Stimulated activated effector memory CD8-positive, alpha-beta T cell treated with anti-CD3 and anti-CD28 coated beads, Interleukin-12 subunit alpha, Interleukin-12 subunit beta, amount 100 ng/mL, for 72 hours (primary cell): Measurements from ENCODE around the gene GBX1.
A peak's percentile ranks its signal among the peaks of the same experiment; 100 is the strongest.

ENCODE experiments used
- ATAC-seq: fragments of 150-1000 bp; cut with Tn5 transposase; 2 replicates; pipeline ENCODE4 v1.10.0; 2021
- DNase-seq, 2 donors: peaks; one replicate each; pipeline ENCODE4 v3.0.0; 2021 to 2022; ENCODE audit warnings: low spot score in 2 of 2
- H3K27ac Mint-ChIP-seq: one replicate; pipeline ENCODE4 v1.8.0; 2022; ENCODE audit warnings: mild to moderate bottlenecking, mixed read lengths
- H3K36me3 Mint-ChIP-seq: one replicate; pipeline ENCODE4 v1.8.0; 2022; ENCODE audit warnings: mild to moderate bottlenecking, mixed read lengths
- H3K4me1 Mint-ChIP-seq: one replicate; pipeline ENCODE4 v1.8.0; 2022; ENCODE audit warnings: mixed read lengths
- H3K4me3 Mint-ChIP-seq: one replicate; pipeline ENCODE4 v1.8.0; 2022; ENCODE audit warnings: mild to moderate bottlenecking, mixed read lengths
- H3K9me3 Mint-ChIP-seq: one replicate; pipeline ENCODE4 v1.8.0; 2022; ENCODE audit warnings: mixed read lengths

GBX1 gene

GRCh38 chr7:151140826-151141225 lies 26.7 kb downstream of the GBX1 start:
- ATAC-seq (no peak), DNase-seq (no peak)
- Mint-ChIP-seq H3K36me3 (peaks cover 13% of the 10 kb centered on the region), H3K4me3 (no peak overlapping the region), H3K9me3 (no peaks in the 10 kb centered on the region), H3K27ac (no peak overlapping the region), H3K4me1 (no peaks in the 10 kb centered on the region)

GRCh38 chr7:151139791-151140190 lies 27.7 kb downstream of the GBX1 start:
- H3K9me3 Mint-ChIP-seq = no peaks in the 10 kb centered on the region
- no peak overlapping the region for H3K27ac Mint-ChIP-seq
- H3K4me3 Mint-ChIP-seq = no peak overlapping the region
- no peak for DNase-seq
- H3K36me3 Mint-ChIP-seq = peaks cover 21% of the 10 kb centered on the region
- no peaks in the 10 kb centered on the region for H3K4me1 Mint-ChIP-seq
- ATAC-seq = no peak

- DNase-seq (no peak), ATAC-seq (no peak)
- H3K27ac Mint-ChIP-seq = no peak overlapping the region
- H3K4me3 Mint-ChIP-seq = no peak overlapping the region
- H3K9me3 Mint-ChIP-seq = no peaks in the 10 kb centered on the region
- no peaks in the 10 kb centered on the region for H3K4me1 Mint-ChIP-seq
- H3K36me3 Mint-ChIP-seq = peaks cover 21% of the 10 kb centered on the region
Measured at GRCh38 chr7:151139071-151139790, 28.3 kb downstream of the GBX1 start.

GRCh38 chr7:151138153-151138851 lies 29.2 kb downstream of the GBX1 start:
- no peak overlapping the region for H3K4me3 Mint-ChIP-seq
- no peak overlapping the region for H3K27ac Mint-ChIP-seq
- ATAC-seq = no peak
- DNase-seq = no peak
- no peaks in the 10 kb centered on the region for H3K4me1 Mint-ChIP-seq
- H3K36me3 Mint-ChIP-seq = peaks cover 15% of the 10 kb centered on the region
- H3K9me3 Mint-ChIP-seq = no peaks in the 10 kb centered on the region

- DNase-seq = no peak
- H3K9me3 Mint-ChIP-seq = no peaks in the 10 kb centered on the region
Measured at GRCh38 chr7:151137791-151138152, 29.7 kb downstream of the GBX1 start.

GRCh38 chr7:151137076-151137675 lies 30.3 kb downstream of the GBX1 start:
- Mint-ChIP-seq H3K36me3 (peaks cover 13% of the 10 kb centered on the region), H3K4me1 (no peaks in the 10 kb centered on the region), H3K27ac (no peak overlapping the region), H3K4me3 (no peak overlapping the region), H3K9me3 (no peaks in the 10 kb centered on the region)
- no peak for ATAC-seq
- DNase-seq = no peak

More at GRCh38 chr7:151137791-151138152, 29.7 kb downstream of the GBX1 start:
- Mint-ChIP-seq H3K27ac (no peak overlapping the region), H3K4me3 (no peak overlapping the region), H3K4me1 (no peaks in the 10 kb centered on the region), H3K36me3 (peaks cover 13% of the 10 kb centered on the region)
- ATAC-seq = no peak

GRCh38 chr7:151135866-151136843 lies 31.3 kb downstream of the GBX1 start:
- Mint-ChIP-seq H3K36me3 (peaks cover 19% of the 10 kb centered on the region), H3K4me3 (no peak overlapping the region), H3K4me1 (no peaks in the 10 kb centered on the region), H3K9me3 (no peaks in the 10 kb centered on the region), H3K27ac (no peak overlapping the region)
- DNase-seq = no peak
- no peak for ATAC-seq

GRCh38 chr7:151135525-151135845 lies 32.0 kb downstream of the GBX1 start:
- Mint-ChIP-seq H3K36me3 (peaks cover 20% of the 10 kb centered on the region), H3K9me3 (no peaks in the 10 kb centered on the region), H3K27ac (peak overlapping the region; percentile 76), H3K4me3 (no peak overlapping the region), H3K4me1 (no peaks in the 10 kb centered on the region)
- DNase-seq (no peak), ATAC-seq (no peak)

GRCh38 chr7:151134743-151135524 lies 32.6 kb downstream of the GBX1 start:
- DNase-seq = no peak
- H3K4me3 Mint-ChIP-seq = no peak overlapping the region
- no peak for ATAC-seq
- no peaks in the 10 kb centered on the region for H3K4me1 Mint-ChIP-seq
- peak overlapping the region; percentile 76 for H3K27ac Mint-ChIP-seq
- no peaks in the 10 kb centered on the region for H3K9me3 Mint-ChIP-seq
- H3K36me3 Mint-ChIP-seq = peaks cover 17% of the 10 kb centered on the region

- no peak for ATAC-seq
- peaks cover 17% of the 10 kb centered on the region for H3K36me3 Mint-ChIP-seq
- H3K4me3 Mint-ChIP-seq = no peak overlapping the region
- no peaks in the 10 kb centered on the region for H3K4me1 Mint-ChIP-seq
- no peaks in the 10 kb centered on the region for H3K9me3 Mint-ChIP-seq
- H3K27ac Mint-ChIP-seq = no peak overlapping the region
- DNase-seq = no peak
Measured at GRCh38 chr7:151133986-151134742, 33.3 kb downstream of the GBX1 start.

- Mint-ChIP-seq H3K4me1 (no peaks in the 10 kb centered on the region), H3K9me3 (no peaks in the 10 kb centered on the region), H3K4me3 (no peak overlapping the region), H3K27ac (no peak overlapping the region), H3K36me3 (peaks cover 17% of the 10 kb centered on the region)
- DNase-seq = no peak
- ATAC-seq = no peak
Measured at GRCh38 chr7:151133266-151133985, 34.1 kb downstream of the GBX1 start.

GRCh38 chr7:151132461-151133205 lies 34.9 kb downstream of the GBX1 start:
- DNase-seq (no peak), ATAC-seq (no peak)
- no peak overlapping the region for H3K4me3 Mint-ChIP-seq
- no peaks in the 10 kb centered on the region for H3K9me3 Mint-ChIP-seq
- no peak overlapping the region for H3K27ac Mint-ChIP-seq
- H3K4me1 Mint-ChIP-seq = no peaks in the 10 kb centered on the region
- H3K36me3 Mint-ChIP-seq = peaks cover 17% of the 10 kb centered on the region
